H9 (cell line): Measurements from ENCODE around the gene NPFFR2. TPM values are rescaled to one million over a fixed set of nuclear protein-coding genes. Genes with fewer than 3 reads are reported as not detected.

ENCODE experiments used
- DNase-seq: peaks from one replicate; pipeline ENCODE4 v3.0.0-alpha.2; 2017
- H2AFZ ChIP-seq: one replicate; pipeline ENCODE4 v1.6.1; 2013; ENCODE audit warnings: mild to moderate bottlenecking, low read length, control low read depth, moderate library complexity
- H2AK5ac ChIP-seq: 2 replicates; pipeline ENCODE4 v1.6.1; 2013; ENCODE audit warnings: low read length, control low read depth, mixed read lengths; ENCODE audit not compliant: insufficient read length
- H2BK120ac ChIP-seq: one replicate; pipeline ENCODE4 v1.6.1; 2013; ENCODE audit warnings: low read depth, mild to moderate bottlenecking, low read length, control low read depth, inconsistent platforms; ENCODE audit not compliant: poor library complexity, severe bottlenecking
- H2BK12ac ChIP-seq: 2 replicates; pipeline ENCODE4 v1.6.1; 2013; ENCODE audit warnings: low read length, control low read depth, mixed read lengths, low read depth; ENCODE audit not compliant: insufficient read length
- H2BK15ac ChIP-seq: 2 replicates; pipeline ENCODE4 v1.6.1; 2013; ENCODE audit warnings: low read depth, low read length, control low read depth
- H2BK20ac ChIP-seq: one replicate; pipeline ENCODE4 v1.6.1; 2013; ENCODE audit warnings: low read depth, mild to moderate bottlenecking, low read length, control low read depth, inconsistent platforms; ENCODE audit not compliant: poor library complexity, severe bottlenecking
- H2BK5ac ChIP-seq: 2 replicates; pipeline ENCODE4 v1.6.1; 2013; ENCODE audit warnings: low read length, control low read depth, mixed read lengths; ENCODE audit not compliant: insufficient read length
- H3K14ac ChIP-seq: 2 replicates; pipeline ENCODE4 v1.6.1; 2013; ENCODE audit warnings: low read length, control low read depth; ENCODE audit not compliant: insufficient read depth
- H3K18ac ChIP-seq: 2 replicates; pipeline ENCODE4 v1.6.1; 2013; ENCODE audit warnings: low read depth, mild to moderate bottlenecking, mixed read lengths, low read length, control low read depth; ENCODE audit not compliant: insufficient read length
- H3K23ac ChIP-seq: 2 replicates; pipeline ENCODE4 v1.6.1; 2013; ENCODE audit warnings: low read length, control low read depth, mixed read lengths, low read depth; ENCODE audit not compliant: insufficient read length
- H3K23me2 ChIP-seq: 2 replicates; pipeline ENCODE4 v1.6.1; 2013; ENCODE audit warnings: low read depth, mild to moderate bottlenecking, mixed read lengths, low read length, control low read depth; ENCODE audit not compliant: insufficient read length, poor library complexity, severe bottlenecking
- H3K27ac ChIP-seq: 2 replicates; pipeline ENCODE4 v1.5.1; 2013; ENCODE audit warnings: low read length, control low read depth, mixed read lengths, low read depth; ENCODE audit not compliant: insufficient read length
- H3K27me3 ChIP-seq: 2 replicates; pipeline ENCODE4 v1.6.1; 2013; ENCODE audit warnings: low read length, control low read depth, inconsistent platforms; ENCODE audit not compliant: insufficient read depth
- H3K4ac ChIP-seq: 2 replicates; pipeline ENCODE4 v1.6.1; 2013; ENCODE audit warnings: low read depth, mild to moderate bottlenecking, control low read depth, inconsistent platforms, low read length, moderate library complexity
- H3K4me1 ChIP-seq: 2 replicates; pipeline ENCODE4 v1.6.1; 2013; ENCODE audit warnings: low read length, control low read depth, inconsistent platforms; ENCODE audit not compliant: insufficient read depth
- H3K4me2 ChIP-seq: 2 replicates; pipeline ENCODE4 v1.6.1; 2013; ENCODE audit warnings: low read length, control low read depth, mixed read lengths; ENCODE audit not compliant: insufficient read length, insufficient read depth
- H3K56ac ChIP-seq: 2 replicates; pipeline ENCODE4 v1.6.1; 2013; ENCODE audit warnings: low read depth, mild to moderate bottlenecking, mixed read lengths, low read length, control low read depth; ENCODE audit not compliant: insufficient read length
- H3K79me1 ChIP-seq: 2 replicates; pipeline ENCODE4 v1.6.1; 2013; ENCODE audit warnings: low read depth, mild to moderate bottlenecking, moderate library complexity, low read length, control low read depth, inconsistent platforms; ENCODE audit not compliant: insufficient read depth, poor library complexity, severe bottlenecking
- H3K79me2 ChIP-seq: 2 replicates; pipeline ENCODE4 v1.6.1; 2013; ENCODE audit warnings: low read length, control low read depth, inconsistent platforms; ENCODE audit not compliant: insufficient read depth
- H3K9ac ChIP-seq: 2 replicates; pipeline ENCODE4 v1.6.1; 2013; ENCODE audit warnings: low read length, control low read depth, mixed read lengths; ENCODE audit not compliant: insufficient read length; ENCODE audit errors: extremely low read depth
- H3K9me3 ChIP-seq: one replicate; pipeline ENCODE4 v1.6.1; 2013; ENCODE audit warnings: low read depth, low read length, inconsistent platforms; ENCODE audit not compliant: control insufficient read depth
- H3T11ph ChIP-seq: one replicate; pipeline ENCODE4 v1.6.1; 2013; ENCODE audit warnings: mild to moderate bottlenecking, low read length, control low read depth, inconsistent platforms
- H4K20me1 ChIP-seq: one replicate; pipeline ENCODE4 v1.6.1; 2013; ENCODE audit not compliant: control insufficient read depth, insufficient read length, insufficient read depth
- H4K5ac ChIP-seq: 2 replicates; pipeline ENCODE4 v1.6.1; 2013; ENCODE audit warnings: low read depth, mild to moderate bottlenecking, mixed read lengths, low read length, control low read depth; ENCODE audit not compliant: insufficient read length
- H4K8ac ChIP-seq: replicated peaks from 2 replicates; pipeline ENCODE4 v1.6.1; 2013; ENCODE audit warnings: low read length, control low read depth, mixed read lengths, low read depth; ENCODE audit not compliant: insufficient read length
- H4K91ac ChIP-seq: 2 replicates; pipeline ENCODE4 v1.6.1; 2013; ENCODE audit warnings: low read depth, mild to moderate bottlenecking, moderate library complexity, mixed read lengths, low read length, control low read depth; ENCODE audit not compliant: insufficient read length
- H3K27ac Mint-ChIP-seq, 3 experiments: 2 replicates in 2 of 3; 3 replicates in 1 of 3; pipeline ENCODE4 v1.8.0; 2020 to 2021; ENCODE audit warnings: mixed read lengths in 3 of 3, mild to moderate bottlenecking in 1 of 3, moderate library complexity in 1 of 3
- H3K27me3 Mint-ChIP-seq: 2 replicates; pipeline ENCODE4 v1.8.0; 2021; ENCODE audit warnings: low read depth, mild to moderate bottlenecking, moderate library complexity, mixed read lengths
- H3K36me3 Mint-ChIP-seq, 3 experiments: 2 replicates in 2 of 3; 3 replicates in 1 of 3; pipeline ENCODE4 v1.8.0; 2020 to 2021; ENCODE audit warnings: low read depth in 3 of 3, mixed read lengths in 3 of 3; ENCODE audit not compliant: insufficient read depth in 1 of 3
- H3K4me1 Mint-ChIP-seq, 2 experiments: 2 replicates each; pipeline ENCODE4 v1.8.0; 2020; ENCODE audit warnings: mixed read lengths in 2 of 2
- H3K4me3 Mint-ChIP-seq, 2 experiments: 2 replicates in 1 of 2; 3 replicates in 1 of 2; pipeline ENCODE4 v1.8.0; 2020 to 2021; ENCODE audit warnings: mild to moderate bottlenecking in 2 of 2, mixed read lengths in 2 of 2, moderate library complexity in 1 of 2
- H3K9me3 Mint-ChIP-seq, 2 experiments: 2 replicates in 1 of 2; 3 replicates in 1 of 2; pipeline ENCODE4 v1.8.0; 2020; ENCODE audit warnings: mild to moderate bottlenecking in 2 of 2, mixed read lengths in 2 of 2, moderate library complexity in 1 of 2
- CTCF ChIP-seq: fragments of 200-600 bp; sonication (generic); conservative IDR thresholded peaks from 3 replicates; pipeline ENCODE4 v1.8.0; 2021; ENCODE audit warnings: antibody characterized with exemption, mild to moderate bottlenecking
- total RNA-seq: library from RNA; stranded (reverse); gene quantifications from 2 replicates; pipeline ENCODE4 v1.2.1, GENCODE V29; 2021

The NPFFR2 gene
- total RNA-seq, 1 experiment from 2014 or later: 7.3 TPM

GRCh38 chr4:72128741-72129140 is 96.9 kb downstream of the NPFFR2 start:
- Mint-ChIP-seq H3K27me3 (no peaks in the 10 kb centered on the region), H3K36me3 (peaks cover 0 to 7% (median 0%) of the 10 kb centered on the region in 3 experiments; a peak in 3 of 7 replicates)
- no peak overlapping the region for H3K23ac ChIP-seq

More at GRCh38 chr4:72128741-72129140, 96.9 kb downstream of the NPFFR2 start:
- no peak overlapping the region for H2BK12ac ChIP-seq
- no peak overlapping the region for H3K4me2 ChIP-seq
- TF ChIP-seq CTCF: no peak
- no peak overlapping the region for H3K4me3 Mint-ChIP-seq
- no peak for DNase-seq
- H2BK20ac ChIP-seq: no peak overlapping the region
- peaks cover 7 to 21% of the 10 kb centered on the region in 2 experiments for H3K4me1 Mint-ChIP-seq
- no peak overlapping the region for H2AFZ ChIP-seq
- no peak overlapping the region for H2BK5ac ChIP-seq
- H3K79me2 ChIP-seq: no peaks in the 10 kb centered on the region
- H4K5ac ChIP-seq: no peak overlapping the region
- H3K9ac ChIP-seq: no peak overlapping the region
- H4K20me1 ChIP-seq: no peaks in the 10 kb centered on the region
- H3K27me3 ChIP-seq: no peaks in the 10 kb centered on the region
- no peak overlapping the region for H2BK120ac ChIP-seq
- no peaks in the 10 kb centered on the region for H3K79me1 ChIP-seq
- H4K8ac ChIP-seq: no peak overlapping the region
- no peak overlapping the region for H3T11ph ChIP-seq
- no peaks in the 10 kb centered on the region for H3K9me3 ChIP-seq
- H2BK15ac ChIP-seq: no peak overlapping the region
- H3K14ac ChIP-seq: no peak overlapping the region
- no peaks in the 10 kb centered on the region; the same call in 1 of the 2 replicates for H3K4me1 ChIP-seq
- no peaks in the 10 kb centered on the region for H3K23me2 ChIP-seq
- H3K9me3 Mint-ChIP-seq: peaks cover 0 to 2% of the 10 kb centered on the region in 2 experiments; a peak in 2 of 5 replicates
- H4K91ac ChIP-seq: no peak overlapping the region
- no peak overlapping the region for H3K27ac Mint-ChIP-seq
- H3K18ac ChIP-seq: no peak overlapping the region
- H3K27ac ChIP-seq: no peak overlapping the region
- no peak overlapping the region for H2AK5ac ChIP-seq
- no peak overlapping the region for H3K56ac ChIP-seq
- H3K4ac ChIP-seq: no peak overlapping the region
